Endothelial cell of umbilical vein (primary cell): ENCODE data around the gene IQGAP2. TPM values are rescaled to one million over a fixed set of nuclear protein-coding genes. Genes with fewer than 3 reads are reported as not detected.

Experiments
- BruUV-seq: library from RNA; stranded (reverse); fragments of 400-500 nt; replicated peaks from 2 replicates; lab custom pipeline; 2021; lab: Mats Ljungman, UMichigan
- CTCF ChIA-PET: fragments of 300-600, 350-600 bp; sonication (Branson Sonifier 250); formaldehyde crosslinking; loops from one replicate; lab custom pipeline; 2021; ENCODE audit warnings: antibody characterized with exemption, inconsistent platforms; lab: Charles Lee
- POLR2A ChIA-PET: fragments of 300-600, 350-600 bp; sonication (Branson Sonifier 250); formaldehyde crosslinking; loops from one replicate; lab custom pipeline; 2021; ENCODE audit warnings: antibody characterized with exemption, inconsistent platforms; lab: Charles Lee
- DNase-seq: peaks from one replicate; pipeline ENCODE4 v3.0.0-alpha.2; 2011; ENCODE audit warnings: low read depth, low spot score
- FAIRE-seq: peaks from 2 replicates; lab custom pipeline; 2011; peaks lifted over from hg19 to GRCh38; lab: Jason Lieb, UNC
- H2AFZ ChIP-seq: 2 replicates; pipeline ENCODE4 v1.6.0; 2012; ENCODE audit warnings: low read depth, low read length, control low read depth, inconsistent platforms
- H3K27ac ChIP-seq: 2 replicates; pipeline ENCODE4 v1.5.1; 2011; ENCODE audit warnings: low read depth, mild to moderate bottlenecking, control low read depth, low read length, moderate library complexity; ENCODE audit not compliant: insufficient read depth
- H3K27me3 ChIP-seq, 2 experiments: 2 replicates each; pipeline versions ENCODE4 v1.6.0 to v1.6.1; 2011; ENCODE audit warnings: low read length in 2 of 2, mixed read lengths in 1 of 2; ENCODE audit not compliant: control insufficient read depth in 2 of 2, insufficient read depth in 2 of 2
- H3K36me3 ChIP-seq, 2 experiments: 2 replicates in 1 of 2; 3 replicates in 1 of 2; pipeline ENCODE4 v1.5.1; 2011; ENCODE audit warnings: low read length in 2 of 2, mild to moderate bottlenecking in 1 of 2, moderate library complexity in 1 of 2; ENCODE audit not compliant: control insufficient read depth in 2 of 2, insufficient read depth in 2 of 2; ENCODE audit errors: extremely low read depth in 1 of 2
- H3K4me1 ChIP-seq: 3 replicates; pipeline ENCODE4 v1.5.1; 2011; ENCODE audit warnings: mild to moderate bottlenecking, low read length; ENCODE audit not compliant: control insufficient read depth, insufficient read depth; ENCODE audit errors: extremely low read depth
- H3K4me2 ChIP-seq: 2 replicates; pipeline ENCODE4 v1.6.1; 2011; ENCODE audit warnings: low read length, control low read depth, mixed read lengths; ENCODE audit not compliant: insufficient read depth
- H3K4me3 ChIP-seq, 3 experiments: fragments of 200-600 bp in 1 of 3; sonication (generic), shearing (Covaris generic) in 1 of 3; replicated peaks in 1 of 3; 2 replicates each; pipeline ENCODE4 v1.5.1; 2011 to 2016; ENCODE audit warnings: control low read depth in 3 of 3, low read length in 3 of 3, mild to moderate bottlenecking in 2 of 3, inconsistent platforms in 1 of 3, low read depth in 1 of 3, moderate library complexity in 1 of 3; ENCODE audit not compliant: insufficient read depth in 1 of 3
- H3K79me2 ChIP-seq: 2 replicates; pipeline ENCODE4 v1.6.0; 2012; ENCODE audit warnings: low read length, inconsistent platforms; ENCODE audit not compliant: control insufficient read depth, insufficient read depth
- H3K9ac ChIP-seq: replicated peaks from 2 replicates; pipeline ENCODE3; 2011; ENCODE audit warnings: low read length, control low read depth; ENCODE audit not compliant: insufficient read depth; ENCODE audit errors: extremely low read depth
- H3K9me1 ChIP-seq: replicated peaks from 3 replicates; pipeline ENCODE4 v1.6.0; 2011; ENCODE audit warnings: mild to moderate bottlenecking, low read length; ENCODE audit not compliant: control insufficient read depth, insufficient read depth; ENCODE audit errors: extremely low read depth
- H3K9me3 ChIP-seq: replicated peaks from 2 replicates; pipeline ENCODE4 v1.5.1; 2012; ENCODE audit warnings: low read length, inconsistent platforms; ENCODE audit not compliant: control insufficient read depth, insufficient read depth
- H4K20me1 ChIP-seq: replicated peaks from 2 replicates; pipeline ENCODE3; 2011; ENCODE audit warnings: mild to moderate bottlenecking, low read length; ENCODE audit not compliant: control insufficient read depth, insufficient read depth; ENCODE audit errors: extremely low read depth
- EZH2 ChIP-seq: IDR thresholded peaks from 2 replicates; pipeline ENCODE4 v1.6.1; 2012; ENCODE audit warnings: borderline replicate concordance, low read depth, mild to moderate bottlenecking, moderate library complexity, low read length, inconsistent platforms; ENCODE audit not compliant: severe bottlenecking
- FOS ChIP-seq: IDR thresholded peaks from 2 replicates; pipeline ENCODE4 v1.6.1; 2011; ENCODE audit warnings: mild to moderate bottlenecking, low read length, moderate library complexity, borderline replicate concordance; ENCODE audit not compliant: insufficient read depth
- GATA2 ChIP-seq: IDR thresholded peaks from 2 replicates; pipeline ENCODE4 v1.7.0; 2011; ENCODE audit warnings: low read depth, mild to moderate bottlenecking, moderate library complexity, mixed read lengths, low read length; ENCODE audit not compliant: insufficient read length, insufficient read depth
- JUN ChIP-seq: IDR thresholded peaks from 2 replicates; pipeline ENCODE4 v1.6.1; 2011; ENCODE audit warnings: borderline replicate concordance, low read depth; ENCODE audit not compliant: insufficient read length, insufficient read depth
- MYC ChIP-seq: IDR thresholded peaks from one replicate; pipeline ENCODE4 v1.6.1; 2011; ENCODE audit warnings: mild to moderate bottlenecking, low read depth, low read length
- POLR2A ChIP-seq: IDR thresholded peaks from 2 replicates; pipeline ENCODE4 v1.6.1; 2012; ENCODE audit warnings: low read depth, mild to moderate bottlenecking, control low read depth, low read length
- POLR2AphosphoS5 ChIP-seq: IDR thresholded peaks from 2 replicates; pipeline ENCODE4 v1.6.1; 2012; ENCODE audit warnings: low read depth, mild to moderate bottlenecking, control low read depth, low read length, moderate library complexity; ENCODE audit not compliant: insufficient read depth
- dilution Hi-C: fragments of 300-500 bp; cut with MboI; formaldehyde crosslinking; loops from one replicate; pipeline ENCODE4 v1.15.0; 2019; ENCODE audit warnings: low sequenced_read_pairs; ENCODE audit not compliant: extremely low pct_ligation_motif_present
- intact Hi-C: fragments of 100-400 bp; cut with micrococcal nuclease; formaldehyde crosslinking; loops from one replicate; pipeline ENCODE4 v1.10.0; 2022
- polyA plus RNA-seq, 4 experiments: library from polyadenylated mRNA; depleted of rRNA in 3 of 4; stranded (reverse) in 3 of 4; unstranded in 1 of 4; fragments of >200 nt; gene quantifications; 2 replicates each; pipeline versions ENCODE4 v1.2.1 to v1.2.3, GENCODE V29; 2011 to 2012; ENCODE audit warnings: missing spikeins in 1 of 4
- total RNA-seq: library from RNA; stranded (reverse); gene quantifications from 2 replicates; pipeline ENCODE4 v1.2.3, GENCODE V29; 2021
- TF ChIP-seq, protein P1 (sequence below), 2 donors: IDR thresholded peaks; 1 replicate in 1 of 2; 2 replicates in 1 of 2; pipeline ENCODE4 v1.5.1; 2011; ENCODE audit warnings: low read length in 2 of 2, mild to moderate bottlenecking in 2 of 2, moderate library complexity in 2 of 2, control low read depth in 1 of 2, inconsistent platforms in 1 of 2, low read depth in 1 of 2; ENCODE audit not compliant: insufficient read depth in 1 of 2; ENCODE audit errors: extremely low read depth in 1 of 2
- TF ChIP-seq, protein P2 (sequence below): IDR thresholded peaks from 2 replicates; pipeline ENCODE4 v1.6.1; 2011; ENCODE audit not compliant: insufficient read depth, insufficient read length

Gene IQGAP2
- total and polyA plus RNA-seq, 2 donors (not counting 3 experiments of a cell fraction or from before 2014, with no cell fraction given) = 4.5 to 4.7 TPM

GRCh38 chr5:76514292-76514691 is 111.2 kb downstream of the IQGAP2 start:
- no TSS peak for BruUV-seq
- no peak overlapping the region for H3K9ac ChIP-seq
- H3K9me1 ChIP-seq = no peaks in the 10 kb centered on the region
- FAIRE-seq (no peak), DNase-seq (no peak)
- no peaks in the 10 kb centered on the region for H3K79me2 ChIP-seq
- no peaks in the 10 kb centered on the region for H3K4me1 ChIP-seq
- no peak overlapping the region for H3K4me3 ChIP-seq
- H3K4me2 ChIP-seq = no peak overlapping the region
- no peak overlapping the region for H3K27ac ChIP-seq
- H2AFZ ChIP-seq = no peak overlapping the region
- H4K20me1 ChIP-seq = no peaks in the 10 kb centered on the region
- TF ChIP-seq, protein P1, sequence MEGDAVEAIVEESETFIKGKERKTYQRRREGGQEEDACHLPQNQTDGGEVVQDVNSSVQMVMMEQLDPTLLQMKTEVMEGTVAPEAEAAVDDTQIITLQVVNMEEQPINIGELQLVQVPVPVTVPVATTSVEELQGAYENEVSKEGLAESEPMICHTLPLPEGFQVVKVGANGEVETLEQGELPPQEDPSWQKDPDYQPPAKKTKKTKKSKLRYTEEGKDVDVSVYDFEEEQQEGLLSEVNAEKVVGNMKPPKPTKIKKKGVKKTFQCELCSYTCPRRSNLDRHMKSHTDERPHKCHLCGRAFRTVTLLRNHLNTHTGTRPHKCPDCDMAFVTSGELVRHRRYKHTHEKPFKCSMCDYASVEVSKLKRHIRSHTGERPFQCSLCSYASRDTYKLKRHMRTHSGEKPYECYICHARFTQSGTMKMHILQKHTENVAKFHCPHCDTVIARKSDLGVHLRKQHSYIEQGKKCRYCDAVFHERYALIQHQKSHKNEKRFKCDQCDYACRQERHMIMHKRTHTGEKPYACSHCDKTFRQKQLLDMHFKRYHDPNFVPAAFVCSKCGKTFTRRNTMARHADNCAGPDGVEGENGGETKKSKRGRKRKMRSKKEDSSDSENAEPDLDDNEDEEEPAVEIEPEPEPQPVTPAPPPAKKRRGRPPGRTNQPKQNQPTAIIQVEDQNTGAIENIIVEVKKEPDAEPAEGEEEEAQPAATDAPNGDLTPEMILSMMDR (IDR thresholded peaks at IDR 0.05; ENCODE audit: extremely low read depth in 1 of 2, insufficient read depth in 1 of 2, low read depth in 1 of 2, low read length in 2 of 2) = no peak
- TF ChIP-seq, protein P2, sequence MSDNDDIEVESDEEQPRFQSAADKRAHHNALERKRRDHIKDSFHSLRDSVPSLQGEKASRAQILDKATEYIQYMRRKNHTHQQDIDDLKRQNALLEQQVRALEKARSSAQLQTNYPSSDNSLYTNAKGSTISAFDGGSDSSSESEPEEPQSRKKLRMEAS = no peak
- TF ChIP-seq MYC (no peak), POLR2A (no peak), POLR2AphosphoS5 (no peak), GATA2 (no peak), JUN (no peak), EZH2 (no peak), FOS (no peak)
- ChIA-PET POLR2A (no interaction called here), CTCF (no interaction called here)
- no peaks in the 10 kb centered on the region for H3K27me3 ChIP-seq
- dilution Hi-C loops (no loop called here), intact Hi-C loops (no loop called here)
- no peaks in the 10 kb centered on the region for H3K9me3 ChIP-seq
- no peaks in the 10 kb centered on the region for H3K36me3 ChIP-seq
